A204.1 (cell line): ENCODE measurements around the gene CHTF8.

Source experiments
- FAIRE-seq: peaks from 2 replicates; lab custom pipeline; 2012; peaks lifted over from hg19 to GRCh38; lab: Jason Lieb, UNC

CHTF8 gene

DNA sequence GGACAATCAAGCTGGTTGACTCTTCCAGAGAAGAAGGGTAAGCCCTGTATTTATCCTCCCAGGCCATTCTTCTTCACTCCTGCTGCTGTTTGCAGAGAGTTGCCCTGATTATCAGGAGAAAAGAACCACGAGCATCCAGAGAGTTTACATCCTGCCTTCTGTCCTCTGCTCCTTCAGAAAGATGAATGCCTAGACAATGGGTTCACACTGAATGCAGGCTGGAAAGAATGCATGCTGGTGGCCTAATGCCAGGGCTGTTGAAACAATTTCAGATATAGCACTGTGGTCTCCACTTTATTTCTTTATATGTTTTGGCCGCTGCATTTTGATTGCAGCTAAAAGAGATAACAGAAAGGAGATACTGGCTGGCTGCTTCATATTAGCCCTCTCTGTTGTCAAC lies 48.1 kb downstream of the CHTF8 start:
- no peak for FAIRE-seq

DNA sequence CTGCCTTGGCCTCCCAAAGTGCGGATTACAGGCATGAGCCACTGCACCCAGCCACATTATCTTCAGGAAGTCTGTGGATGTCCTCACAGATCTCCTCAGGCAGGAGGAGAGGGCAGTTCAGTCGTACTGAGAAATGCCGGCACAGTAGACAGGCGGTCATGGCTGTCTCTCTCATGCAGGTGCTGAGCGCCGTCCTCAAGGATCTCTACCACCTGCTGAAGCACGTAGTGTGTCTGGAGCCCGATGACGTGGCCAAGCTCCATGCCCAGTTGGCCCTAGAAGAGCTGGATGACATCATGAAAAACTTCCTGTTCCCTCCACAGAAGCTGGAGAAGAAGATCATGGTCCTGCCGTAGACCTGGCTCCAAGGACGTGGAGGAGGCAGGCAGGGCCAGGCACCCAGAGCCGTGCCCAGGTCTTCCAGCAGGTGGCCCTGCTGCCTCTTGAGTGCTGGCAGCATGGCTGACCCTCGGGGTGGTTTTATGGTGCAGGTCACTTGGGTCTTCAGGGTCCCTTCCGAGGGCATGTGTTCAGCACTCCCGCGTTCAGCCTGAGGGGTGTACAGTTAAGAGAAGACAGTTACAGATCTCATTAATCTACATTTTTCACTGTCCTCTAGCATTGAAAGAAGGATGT lies 49.0 kb downstream of the CHTF8 start:
- FAIRE-seq = no peak

- no peak for FAIRE-seq
These were observed 52.7 kb downstream of the CHTF8 start for GRCh38 chr16:69079697-69080096.

DNA sequence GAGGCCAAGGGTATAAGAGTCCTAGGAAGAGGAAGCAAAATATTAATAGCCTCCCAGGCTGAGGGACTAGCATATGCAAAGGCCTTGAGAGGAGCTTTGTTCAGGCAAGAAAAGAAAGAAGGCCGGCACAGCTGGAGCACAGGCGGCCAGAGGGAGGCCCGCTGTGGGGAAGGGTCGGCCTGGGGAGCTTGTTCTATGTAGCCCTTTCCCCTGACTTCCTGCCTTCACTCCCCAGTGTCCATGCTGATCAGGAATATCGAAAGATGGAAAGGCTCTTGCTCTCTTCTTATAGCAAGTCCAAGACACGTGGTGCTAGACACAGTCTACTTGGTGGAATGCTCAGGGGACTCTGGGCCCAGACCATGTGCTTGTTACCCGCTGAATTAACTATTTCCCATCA lies 54.3 kb downstream of the CHTF8 start:
- no peak for FAIRE-seq

- FAIRE-seq = no peak
These were observed 55.1 kb downstream of the CHTF8 start for GRCh38 chr16:69077251-69077650.

DNA sequence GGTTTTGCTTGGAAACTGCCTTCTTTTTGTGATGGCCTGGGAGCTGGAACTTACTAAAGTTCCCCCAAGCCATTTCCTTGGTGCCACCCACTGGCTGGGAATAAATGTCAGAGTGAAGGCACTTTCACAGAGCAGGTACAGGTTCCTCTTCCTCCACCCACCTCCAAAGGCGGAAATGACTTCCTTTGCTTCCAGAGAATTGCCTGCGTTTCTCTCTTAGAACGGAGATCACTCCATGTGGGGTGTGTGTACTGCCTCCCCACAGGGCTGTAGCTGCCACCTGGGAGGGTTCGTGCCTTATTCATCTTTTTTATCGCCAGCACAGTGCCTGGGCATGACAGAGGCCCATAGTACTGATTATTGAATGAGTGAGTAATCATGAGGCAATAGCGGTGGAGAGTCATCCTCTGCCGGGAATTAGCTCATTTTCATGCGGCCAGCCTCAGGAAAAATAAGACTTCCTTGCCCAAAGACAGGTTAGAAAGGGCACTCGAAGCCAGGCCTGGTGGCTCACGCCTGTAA lies 59.1 kb downstream of the CHTF8 start:
- no peak for FAIRE-seq

GRCh38 chr16:69072640-69072974 lies 59.8 kb downstream of the CHTF8 start:
- no peak for FAIRE-seq

DNA sequence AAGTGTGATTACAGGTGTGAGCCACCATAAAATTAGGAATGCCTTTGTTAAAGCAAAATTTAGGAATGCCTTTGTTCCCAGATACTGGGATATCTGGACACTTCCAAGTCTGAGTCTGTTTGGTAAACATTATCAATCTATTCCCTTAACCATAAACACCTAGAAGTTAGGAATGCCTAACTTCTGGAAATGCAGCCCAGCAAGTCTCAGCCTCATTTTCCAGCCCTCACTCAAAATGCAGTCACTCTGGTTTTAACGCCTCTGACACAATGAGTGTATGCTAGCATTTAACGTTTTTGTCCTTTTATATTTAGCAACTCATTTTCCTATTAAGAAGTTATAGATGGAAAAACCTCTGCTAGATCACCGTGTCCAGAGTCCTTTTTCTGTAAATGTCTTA lies 61.4 kb downstream of the CHTF8 start:
- no peak for FAIRE-seq

DNA sequence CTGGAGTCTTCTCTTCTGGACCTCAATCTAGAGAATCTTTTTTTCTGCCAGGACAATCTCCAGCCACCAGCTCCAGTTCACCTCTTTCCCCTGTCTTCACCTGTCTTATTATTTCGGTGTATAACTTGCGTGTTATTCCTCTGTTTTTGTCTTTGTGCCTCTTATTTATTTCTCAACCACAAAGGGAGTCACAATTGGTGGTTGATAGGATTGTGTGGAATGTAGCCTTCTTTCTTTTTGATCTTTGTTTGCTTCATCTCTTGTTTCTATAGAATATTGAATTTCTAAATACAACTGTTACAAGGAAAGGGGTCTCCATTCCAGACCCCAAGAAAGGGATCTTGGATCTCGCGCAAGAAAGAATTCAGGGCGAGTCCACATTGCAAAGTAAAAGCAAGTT lies 62.9 kb downstream of the CHTF8 start:
- FAIRE-seq = no peak
